GM18511 (cell line): Measurements from ENCODE around the gene ZNF75A.

ENCODE experiments used
- ATAC-seq: cut with Tn5 transposase; IDR thresholded peaks from one replicate; pipeline ENCODE4 v1.9.1; 2021; ENCODE audit warnings: mild to moderate bottlenecking, moderate library complexity; ENCODE audit not compliant: unreplicated experiment

Gene ZNF75A

DNA sequence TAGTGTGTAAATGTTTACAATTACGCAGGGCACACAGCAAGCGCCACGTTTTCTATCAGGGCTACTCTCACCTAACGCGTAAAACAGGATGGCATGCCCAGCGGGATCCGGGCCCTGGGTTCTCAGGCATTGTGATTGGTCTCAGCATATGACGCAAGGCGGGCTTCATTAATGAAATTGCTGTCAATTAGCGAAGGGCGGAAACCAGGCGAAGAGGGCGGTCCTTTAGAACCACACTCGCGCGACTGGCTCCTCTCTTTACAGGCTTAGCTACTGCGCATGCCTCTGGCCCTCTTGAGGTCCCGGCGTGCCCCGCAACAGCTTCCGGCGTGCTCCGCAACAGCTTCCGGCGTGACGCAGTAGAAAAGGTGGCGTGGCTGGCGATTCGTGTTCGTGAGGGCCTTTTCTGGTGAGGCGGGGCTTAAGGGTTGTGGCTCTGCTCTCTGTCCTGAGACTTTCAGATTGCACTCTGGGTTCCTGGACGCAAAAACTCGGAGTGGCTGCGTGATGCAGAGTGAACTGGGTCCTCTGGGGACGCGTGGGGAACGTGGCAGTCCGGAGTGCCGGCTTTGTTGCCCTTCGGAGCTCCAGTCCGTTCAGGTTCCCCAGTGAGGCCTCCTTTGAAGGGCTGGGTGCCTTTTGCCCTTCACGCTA lies 59.6 kb downstream of the ZNF75A start:
- peak; percentile 71 for ATAC-seq
